Hypothalamus (tissue), 51 donors: ENCODE measurements around the gene NPTXR.
"Not testable (repeated sequence)": the region's sequence is repeated elsewhere in the genome, so short reads cannot be mapped to it uniquely, and the experiment has no call there.

Experiments
- DNase-seq, 51 donors: peaks; one replicate each; lab custom pipeline; 2025; lab: John Stamatoyannopoulos, UW

The NPTXR gene

DNA sequence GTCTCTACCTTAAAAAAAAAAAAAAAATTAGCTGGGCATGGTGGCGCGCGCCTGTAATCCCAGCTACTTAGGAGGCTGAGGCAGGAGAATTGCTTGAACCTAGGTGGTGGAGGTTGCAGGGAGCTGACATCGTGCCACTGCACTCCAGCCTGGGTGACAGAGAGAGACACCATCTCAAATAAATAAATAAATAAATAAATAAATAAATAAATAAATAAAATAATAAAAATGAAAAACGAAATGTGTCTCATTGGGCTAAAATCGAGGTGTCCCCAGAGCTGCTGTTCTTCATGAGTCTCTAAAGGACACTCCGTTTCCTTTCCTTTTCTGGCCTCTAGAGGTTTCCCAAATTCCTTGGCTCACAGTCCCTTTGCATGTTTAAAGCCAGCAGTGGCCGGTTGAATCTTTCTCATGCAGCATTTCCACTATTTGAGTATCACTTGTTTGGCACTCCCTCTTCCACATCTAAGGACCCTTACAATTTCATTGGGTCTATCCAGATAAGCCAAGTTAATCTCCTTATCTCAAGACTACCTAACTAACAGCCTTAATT is 38.7 kb downstream of the NPTXR start:
- not testable (repeated sequence) for DNase-seq

DNA sequence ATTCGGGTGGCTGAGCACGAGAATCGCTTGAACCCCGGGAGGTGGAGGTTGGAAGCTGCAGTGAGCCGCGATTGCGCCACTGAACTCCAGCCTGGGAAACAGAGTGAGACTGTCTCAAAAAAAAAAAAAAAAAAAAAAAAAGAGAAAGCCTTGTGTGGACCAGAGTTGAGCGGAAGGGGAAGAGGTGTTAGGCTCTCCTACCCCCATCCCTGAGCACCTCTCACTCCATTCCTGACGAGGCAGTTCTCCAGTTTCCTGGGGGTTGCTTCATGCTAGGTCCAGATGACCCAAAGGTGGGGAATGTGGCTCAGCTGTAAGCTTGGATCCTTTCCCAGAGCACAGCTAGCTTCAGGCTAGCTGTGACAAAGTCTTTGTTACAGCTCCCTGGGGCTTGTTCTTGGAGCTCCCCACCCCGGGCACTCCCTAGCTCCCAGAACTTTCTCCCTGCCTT is 41.1 kb downstream of the NPTXR start:
- peak in 8 of 51 donors; percentile 9 to 43 (median 23) for DNase-seq

DNA sequence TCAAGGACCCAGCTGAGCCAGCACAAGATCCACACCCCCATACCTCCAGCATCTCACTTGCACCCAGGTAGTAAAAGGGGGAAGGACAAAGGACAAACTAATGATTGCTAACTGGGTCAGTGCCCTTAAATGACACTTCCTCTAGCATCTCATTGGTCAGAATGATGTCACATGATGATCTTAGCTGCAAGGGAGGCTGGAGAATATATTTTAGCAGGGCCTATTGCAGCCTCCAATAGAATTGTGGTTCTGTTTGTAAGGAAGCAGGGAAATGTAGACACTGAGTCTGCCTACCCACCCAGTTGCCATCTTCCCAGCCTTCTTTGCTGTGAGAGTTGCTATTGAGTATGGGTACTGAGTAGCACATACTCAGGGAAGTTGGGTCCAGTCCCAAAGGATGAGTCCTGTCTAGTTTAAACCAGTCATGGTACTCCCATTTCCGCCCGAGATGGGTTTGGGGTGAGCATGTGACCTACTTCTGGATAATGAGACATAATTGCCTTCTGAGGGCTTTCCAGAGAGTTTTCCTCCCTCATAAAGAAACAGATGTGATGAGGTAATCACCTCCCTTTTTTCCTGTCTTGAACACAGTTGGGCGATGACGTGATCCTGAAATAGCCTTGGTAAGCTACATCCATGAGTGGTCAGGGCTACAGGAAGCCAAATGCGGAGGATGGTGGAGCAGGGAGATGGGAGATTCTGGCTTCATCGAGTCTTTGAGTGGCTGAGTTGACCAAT is 44.4 kb downstream of the NPTXR start:
- DNase-seq = peak in 1 of 51 donors; percentile 25

DNA sequence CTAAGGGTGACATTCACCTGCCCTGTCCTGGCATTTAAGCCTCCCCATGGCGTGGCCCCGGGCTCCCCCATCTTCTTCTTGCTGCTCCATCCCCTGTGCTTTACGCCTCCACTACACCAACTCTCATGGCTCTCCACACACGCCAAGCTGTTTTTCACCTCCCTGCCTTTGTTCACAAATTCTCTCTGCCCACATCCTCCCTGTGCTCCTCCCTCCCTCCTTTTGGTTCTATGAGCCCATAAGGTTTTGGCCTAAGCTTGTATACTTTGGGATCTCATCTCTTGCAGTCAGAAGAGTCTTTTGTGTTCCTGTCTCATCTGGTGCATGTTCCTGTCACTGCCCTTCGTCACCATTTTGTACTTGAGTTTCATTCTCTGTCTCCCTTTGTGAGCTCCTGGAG is 45.3 kb downstream of the NPTXR start:
- no peak for DNase-seq

DNA sequence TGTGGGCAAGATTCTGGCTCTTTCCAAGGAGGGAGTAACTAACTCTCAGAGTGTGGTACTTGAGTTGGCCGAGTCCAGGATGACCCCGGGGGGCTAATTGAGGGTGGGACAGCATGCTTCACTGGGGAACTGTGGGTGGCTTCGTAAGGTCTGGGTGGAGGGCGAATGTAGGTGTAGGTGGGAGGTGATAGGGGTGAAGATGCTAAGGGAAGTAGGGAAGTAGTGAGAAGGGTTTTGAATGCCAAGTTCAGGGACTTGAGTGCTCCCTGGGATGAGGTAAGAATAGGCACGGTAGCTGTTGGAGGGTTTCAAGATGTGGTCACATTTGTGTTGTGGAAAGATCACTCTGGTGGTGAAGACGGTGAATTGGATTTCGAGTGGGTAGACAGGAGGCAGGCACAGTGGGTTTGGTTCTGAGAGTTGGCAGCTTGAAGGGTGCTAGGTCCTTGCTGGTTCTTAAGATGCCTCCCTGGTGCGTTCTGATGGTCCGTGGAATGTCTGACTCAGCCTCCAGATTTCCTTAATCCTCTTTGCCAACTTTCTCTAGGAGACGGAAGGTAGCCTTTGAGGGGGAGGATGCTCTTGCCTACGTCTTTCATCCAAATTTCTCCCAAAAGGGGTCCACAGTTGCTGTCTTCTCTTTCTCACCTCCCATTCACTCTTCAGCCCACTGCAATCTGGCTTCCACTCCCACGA is 47.4 kb downstream of the NPTXR start:
- DNase-seq = no peak

DNA sequence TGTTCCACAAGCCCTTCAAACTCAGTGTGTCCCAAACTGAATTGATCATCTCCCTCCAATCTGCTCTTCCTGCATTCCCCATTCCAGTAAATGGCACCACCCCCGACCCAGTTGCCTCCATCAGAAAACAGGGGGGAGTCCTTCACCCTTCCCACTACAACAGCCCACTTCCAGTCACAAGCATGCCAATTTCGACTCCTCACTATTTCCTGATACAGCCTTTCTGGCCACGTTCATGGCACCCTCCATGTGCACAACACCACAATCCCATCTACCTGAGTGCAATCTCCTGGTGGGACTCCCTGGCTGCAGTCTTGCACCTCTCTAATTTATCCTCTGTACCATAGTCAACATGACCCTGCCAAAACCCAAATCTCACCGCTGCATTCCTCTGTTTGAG is 48.3 kb downstream of the NPTXR start:
- no peak for DNase-seq

DNA sequence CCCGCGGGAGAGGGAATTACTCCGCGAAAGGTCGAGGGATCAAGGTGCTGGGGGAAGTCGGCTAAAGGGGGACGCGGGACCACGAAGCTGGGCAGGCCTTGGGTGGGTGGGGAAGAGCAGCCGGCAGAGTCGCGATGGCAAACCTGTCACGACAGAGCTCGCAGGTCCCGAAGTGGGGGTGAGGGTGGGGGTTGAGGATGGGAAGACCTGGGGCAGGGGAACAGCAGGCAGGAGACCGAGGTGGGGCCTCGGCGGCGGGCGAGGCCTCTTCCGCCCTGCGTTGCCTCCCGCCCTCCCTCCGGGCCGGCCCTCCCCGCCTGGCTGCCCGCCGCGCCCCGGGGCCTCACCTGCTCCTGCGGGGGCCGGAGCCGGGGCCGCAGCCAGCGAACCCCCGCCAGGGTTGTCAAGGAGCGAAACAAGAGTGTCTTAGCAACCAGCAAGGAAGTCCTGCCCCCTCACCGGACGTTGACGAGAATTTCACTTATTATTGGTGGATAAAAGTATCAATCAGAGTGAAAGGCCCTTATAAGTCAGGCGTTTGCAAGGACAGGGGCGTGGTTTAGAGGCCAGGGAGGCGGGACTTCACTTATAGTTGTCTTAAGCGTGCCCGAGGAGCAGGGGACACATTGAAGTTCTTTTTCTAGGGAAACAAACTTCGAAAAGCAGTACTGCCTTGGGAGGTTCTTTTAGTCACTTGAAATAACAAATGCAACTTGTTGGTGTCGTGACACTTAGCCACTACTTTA is 49.9 kb downstream of the NPTXR start, which contains the start of gene DNAL4:
DNAL4 (minus strand) TSS at position 423 of the 746 bp plus-strand sequence. CDS start 11,412 bp downstream, outside the sequence.
- DNase-seq = peak in 50 of 51 donors; percentile 12 to 96 (median 83)

DNA sequence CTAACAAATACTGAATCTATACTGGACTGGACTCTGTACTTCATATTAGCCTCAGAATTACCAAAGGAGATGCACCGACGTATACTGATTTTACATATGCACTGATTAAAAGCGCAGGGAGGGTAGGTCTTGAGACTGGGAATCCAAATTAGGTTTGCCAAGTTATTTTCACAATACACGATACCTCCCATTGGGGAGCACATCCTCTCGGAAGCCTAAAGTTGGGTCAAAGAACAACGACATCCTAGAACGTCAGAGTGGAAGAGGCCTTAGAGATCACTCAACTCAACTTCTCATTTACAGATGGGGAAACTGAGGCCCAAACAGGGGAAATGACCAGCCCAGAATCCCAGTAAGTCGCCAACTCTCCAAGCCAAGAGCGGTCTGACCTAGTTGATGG is 50.5 kb downstream of the NPTXR start:
- DNase-seq = peak in 1 of 51 donors; percentile 40

DNA sequence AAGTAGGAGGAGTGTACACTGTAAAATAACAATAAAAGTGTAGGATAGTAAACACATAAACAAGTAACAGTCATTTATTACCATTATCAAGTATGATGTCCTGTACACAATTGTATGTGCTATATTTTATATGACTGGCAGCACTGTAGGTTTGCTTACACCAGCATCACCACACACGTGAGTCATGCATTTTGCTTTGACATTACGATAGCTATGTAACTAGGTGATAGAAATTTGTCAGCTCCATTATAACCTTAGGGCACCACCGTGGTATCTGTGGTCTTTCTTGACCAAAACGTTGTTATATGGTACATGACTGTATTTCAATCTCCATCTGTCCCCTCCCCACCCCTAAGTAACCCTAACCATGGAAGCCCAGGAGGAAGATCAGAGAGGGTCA is 51.0 kb downstream of the NPTXR start:
- no peak for DNase-seq

DNA sequence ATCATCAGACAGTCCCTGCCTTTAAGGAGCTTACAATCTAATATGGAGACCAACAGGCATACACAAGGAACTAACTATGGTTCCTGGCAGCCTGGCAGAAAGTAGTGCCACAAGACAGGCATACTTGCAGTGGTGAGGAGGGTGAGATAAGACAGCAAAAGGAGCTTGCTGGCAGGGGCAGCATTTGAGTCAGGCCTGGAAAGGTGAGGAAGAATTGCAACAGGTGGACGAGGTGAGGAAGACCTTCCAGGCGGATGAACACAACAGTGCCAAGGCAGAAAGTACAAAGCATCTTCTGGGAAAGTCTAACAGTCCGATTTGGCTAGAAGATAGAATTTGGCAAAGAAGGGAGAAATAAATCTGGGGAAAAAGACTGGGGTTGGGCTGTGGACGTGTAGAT is 54.2 kb downstream of the NPTXR start:
- DNase-seq = no peak

DNA sequence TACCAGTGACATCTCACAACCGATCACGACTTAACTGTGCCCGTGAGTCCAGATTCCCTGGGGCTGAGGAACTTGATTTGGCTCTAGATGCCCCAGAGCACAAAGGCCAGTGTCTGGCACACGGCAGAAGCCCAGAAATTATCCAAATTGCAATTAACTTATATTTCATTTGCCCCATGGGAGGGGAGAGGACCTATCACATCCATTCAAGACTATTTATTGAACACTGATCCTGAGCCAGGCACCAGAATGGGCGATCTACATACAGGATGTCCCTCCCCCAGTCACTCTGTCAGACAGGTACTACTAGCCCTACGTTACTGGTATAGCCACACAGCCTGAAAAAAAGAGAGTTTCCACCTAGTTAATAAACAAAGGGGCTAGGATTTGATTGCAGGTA is 55.0 kb downstream of the NPTXR start:
- DNase-seq = no peak

DNA sequence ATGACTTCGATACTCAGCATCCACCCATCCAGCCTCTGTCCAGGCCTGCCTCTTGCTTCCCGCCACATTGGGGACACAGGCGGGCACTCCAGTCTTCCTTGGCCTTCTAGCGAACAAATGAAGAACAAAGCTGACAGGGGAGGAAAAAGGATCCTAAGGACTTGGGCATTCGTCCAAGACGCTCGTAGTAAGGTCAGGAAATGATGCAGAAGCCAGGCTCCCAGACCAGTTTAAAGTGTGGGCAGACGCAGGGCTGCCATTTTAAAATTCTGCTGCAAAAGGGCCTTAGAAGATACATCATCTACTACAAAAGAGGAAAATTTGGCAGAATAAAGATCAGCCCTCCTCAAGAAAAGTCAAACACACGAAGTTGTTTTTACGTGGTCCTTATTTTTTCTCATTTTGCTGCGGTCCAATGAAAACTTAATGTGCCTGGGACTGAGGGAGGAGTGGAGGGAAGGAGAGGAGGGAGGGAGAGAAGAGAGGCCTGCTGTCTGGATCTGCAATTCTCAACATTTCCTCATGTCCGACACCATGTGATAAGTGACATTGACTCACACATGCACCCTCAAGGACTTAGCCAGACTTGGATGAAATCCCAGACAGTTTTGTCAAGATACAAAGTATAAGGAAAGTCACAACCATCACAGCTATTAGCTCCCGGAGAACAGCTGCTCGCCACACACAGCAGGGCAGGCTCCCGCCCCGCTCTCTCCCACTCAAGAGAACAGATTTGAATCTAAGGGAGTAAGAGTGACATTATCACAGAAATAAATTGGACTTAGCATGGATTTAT is 55.6 kb downstream of the NPTXR start:
- DNase-seq = peak in 5 of 51 donors; percentile 13 to 65 (median 27)

DNA sequence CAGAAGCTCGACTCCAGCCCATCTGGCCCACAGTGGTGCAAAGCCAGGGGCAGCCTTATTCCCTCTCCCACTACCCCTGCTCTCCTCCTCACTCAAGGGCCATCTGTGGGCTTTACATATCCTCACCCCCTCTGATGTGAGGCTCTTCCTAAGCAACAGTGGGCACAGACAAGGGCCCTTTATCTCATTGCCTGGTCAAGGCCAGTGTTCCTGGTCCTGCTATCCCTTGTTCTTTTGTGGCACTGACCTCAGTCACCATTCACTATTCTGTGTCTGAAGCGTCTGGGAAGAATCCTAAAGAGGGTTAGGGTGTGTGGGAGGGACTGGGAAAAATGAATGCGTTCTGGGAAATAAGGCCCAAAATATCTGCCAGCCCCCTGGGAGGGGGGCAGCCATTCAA is 57.2 kb downstream of the NPTXR start:
- no peak for DNase-seq

DNA sequence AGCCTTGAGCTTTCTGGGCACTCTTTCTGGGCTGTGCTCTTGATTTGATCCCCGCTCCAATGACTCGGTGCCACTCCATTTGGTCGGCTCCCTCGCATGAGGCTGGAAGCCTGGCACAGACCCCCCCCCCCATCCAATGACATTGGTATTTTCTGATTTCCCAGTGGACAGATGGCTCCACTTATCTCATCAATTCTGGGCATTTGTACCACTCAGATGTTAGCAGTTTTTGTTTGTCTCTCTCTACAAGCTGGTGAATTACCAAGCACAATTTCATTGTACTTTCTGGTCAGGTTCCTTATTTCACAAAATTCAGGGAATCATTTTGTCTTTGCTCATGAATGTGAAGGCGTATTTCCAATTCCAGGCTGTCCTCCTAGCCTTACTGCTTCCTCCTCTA is 59.0 kb downstream of the NPTXR start:
- DNase-seq = no peak

DNA sequence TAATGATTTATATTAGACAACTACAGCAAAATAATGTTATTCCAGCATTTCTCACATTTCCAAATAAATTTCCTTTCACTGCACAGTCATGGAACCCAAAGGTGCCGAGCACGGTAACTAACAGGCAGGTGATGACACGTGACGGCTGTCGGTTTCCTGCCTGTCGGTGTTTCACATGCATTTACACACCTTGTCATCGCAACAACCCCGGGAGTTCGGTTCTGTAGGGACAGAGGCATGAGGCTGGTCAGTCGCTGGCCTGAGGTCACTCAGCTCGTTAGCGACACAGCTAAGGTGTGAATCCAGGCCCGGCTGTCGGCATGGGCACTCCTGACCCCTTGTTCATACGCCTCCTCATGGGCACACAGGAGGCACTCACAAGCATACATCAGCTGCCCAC is 59.8 kb downstream of the NPTXR start:
- no peak for DNase-seq

DNA sequence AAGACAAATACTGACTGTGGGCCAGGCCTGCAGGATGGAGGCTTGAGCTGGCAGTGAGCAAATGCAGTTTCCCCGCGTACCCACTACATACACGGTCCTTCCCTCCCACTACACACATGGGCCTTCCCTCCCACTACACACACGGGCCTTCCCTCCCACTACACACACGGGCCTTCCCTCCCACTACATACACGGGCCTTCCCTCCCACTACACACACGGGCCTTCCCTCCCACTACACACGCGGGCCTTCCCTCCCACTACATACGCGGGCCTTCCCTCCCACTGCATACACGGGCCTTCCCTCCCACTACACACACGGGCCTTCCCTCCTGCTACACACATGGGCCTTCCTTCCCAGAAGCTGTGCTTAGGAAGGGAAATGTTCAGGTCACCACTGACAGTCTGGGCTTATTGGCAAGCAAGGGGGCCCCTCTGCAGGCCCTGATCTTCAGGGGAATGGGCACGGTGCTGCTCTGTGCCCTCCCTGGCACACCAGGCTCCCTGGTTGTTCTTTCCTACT is 60.7 kb downstream of the NPTXR start:
- no peak for DNase-seq

DNA sequence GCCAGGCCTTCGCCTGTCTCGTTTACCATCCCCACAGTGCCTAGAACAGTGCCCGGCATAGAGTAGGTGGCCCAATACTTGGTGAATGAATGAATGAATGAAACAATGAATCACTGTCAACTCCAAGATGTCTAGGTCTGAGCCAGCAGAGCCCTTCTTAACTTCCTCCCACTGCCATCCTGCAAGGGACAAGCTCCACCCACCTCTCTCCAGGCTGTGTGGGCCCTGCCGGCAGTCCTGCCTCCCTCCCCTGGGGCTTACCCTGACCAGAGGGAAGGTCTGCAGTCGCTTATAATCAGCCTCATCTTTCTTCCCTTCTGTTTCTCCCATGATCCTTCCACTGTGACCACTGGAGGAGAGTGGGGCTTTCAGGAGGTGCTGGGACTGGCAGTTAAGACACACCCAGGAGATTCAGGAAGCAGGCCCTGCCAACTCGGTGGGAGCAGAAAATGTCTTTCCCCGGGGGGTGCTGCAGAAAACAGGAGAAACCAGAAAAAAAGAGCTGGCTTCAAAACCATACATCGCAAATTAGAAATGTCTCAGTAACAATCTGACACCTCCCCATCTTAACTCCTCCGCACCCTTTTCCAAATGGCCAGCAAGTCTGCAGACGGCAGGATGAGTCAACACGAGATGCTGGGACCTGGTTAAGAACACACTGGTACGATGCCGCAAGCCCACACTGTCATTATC is 61.3 kb downstream of the NPTXR start:
- peak in 2 of 51 donors; percentile 23 to 70 for DNase-seq

DNA sequence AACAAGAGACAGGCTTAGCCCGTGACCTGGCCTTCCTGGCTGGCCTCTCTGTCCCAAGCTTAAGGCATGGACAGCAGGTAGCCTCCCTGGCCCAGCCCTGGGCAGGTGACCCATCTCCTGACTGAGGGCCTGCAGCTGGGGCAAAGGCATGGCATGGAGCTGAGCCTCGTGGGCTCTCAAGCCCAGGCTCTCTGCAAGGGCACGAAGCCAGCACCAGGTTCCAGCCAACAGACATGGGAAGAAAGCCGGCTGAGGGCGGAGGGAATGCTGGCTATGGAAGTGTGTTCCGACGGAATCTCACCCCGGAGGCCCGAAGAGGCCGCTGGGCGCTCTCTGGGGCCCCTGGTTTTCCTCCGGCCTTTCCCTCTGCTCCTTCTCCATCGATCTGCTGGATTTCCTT is 62.8 kb downstream of the NPTXR start:
- peak in 18 of 51 donors; percentile 14 to 44 (median 26) for DNase-seq

DNA sequence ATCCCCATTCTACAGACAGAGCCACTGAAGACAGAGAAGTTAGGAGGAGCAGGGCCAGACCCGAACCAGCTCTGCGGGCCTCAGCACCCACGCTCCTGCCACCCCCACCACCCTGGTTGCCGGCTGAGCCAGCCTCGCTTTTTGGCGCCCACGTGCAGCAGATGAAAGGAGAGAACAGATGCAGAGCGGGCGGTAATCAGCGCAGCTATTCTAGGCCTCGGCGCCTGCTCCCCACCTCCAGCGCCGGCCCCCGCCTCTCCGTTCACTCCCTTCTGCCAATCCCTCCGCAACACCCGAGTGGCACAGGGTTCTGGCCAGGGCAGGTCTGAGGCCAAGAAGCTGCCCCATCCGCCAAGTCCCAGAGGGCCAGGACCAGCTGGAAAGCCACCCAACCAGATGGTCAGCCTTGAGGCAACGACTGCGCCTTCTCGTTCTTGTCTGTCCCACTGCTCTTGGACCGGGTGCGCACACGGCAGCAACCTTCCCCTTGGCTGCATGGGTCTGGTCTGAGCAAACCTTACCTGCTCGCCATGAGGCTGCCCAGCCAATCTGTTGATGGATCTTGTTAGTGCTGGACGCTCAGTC is 66.6 kb downstream of the NPTXR start:
- peak in 4 of 51 donors; percentile 7 to 63 (median 26) for DNase-seq
